Small intestine (tissue), 7 donors: ENCODE results near the gene DNAJB14. TPM values are rescaled to one million over a fixed set of nuclear protein-coding genes. Genes with fewer than 3 reads are reported as not detected.

Source experiments
- DNase-seq, 2 donors: peaks; one replicate each; pipeline versions ENCODE4 v3.0.0 to v3.0.0-alpha.2; 2013
- FAIRE-seq: peaks from 2 replicates; lab custom pipeline; 2012; peaks lifted over from hg19 to GRCh38; lab: Jason Lieb, UNC
- H3K27ac ChIP-seq, 3 donors: one replicate each; pipeline ENCODE4 v1.5.1; 2013; ENCODE audit warnings: low read length in 2 of 3, mild to moderate bottlenecking in 2 of 3, control low read depth in 1 of 3, inconsistent platforms in 1 of 3, low read depth in 1 of 3, moderate library complexity in 1 of 3
- H3K27me3 ChIP-seq, 3 donors: one replicate each; pipeline ENCODE4 v1.6.1; 2013; ENCODE audit warnings: low read length in 3 of 3, inconsistent platforms in 1 of 3; ENCODE audit not compliant: control insufficient read depth in 3 of 3, insufficient read depth in 3 of 3
- H3K36me3 ChIP-seq, 3 donors: one replicate each; pipeline ENCODE4 v1.6.1; 2013; ENCODE audit warnings: low read length in 3 of 3, inconsistent platforms in 1 of 3, low read depth in 1 of 3, mild to moderate bottlenecking in 1 of 3, moderate library complexity in 1 of 3; ENCODE audit not compliant: control insufficient read depth in 3 of 3, insufficient read depth in 2 of 3
- H3K4me1 ChIP-seq, 3 donors: one replicate each; pipeline ENCODE4 v1.6.1; 2013; ENCODE audit warnings: low read length in 2 of 3, inconsistent platforms in 1 of 3, low read depth in 1 of 3, mild to moderate bottlenecking in 1 of 3, moderate library complexity in 1 of 3; ENCODE audit not compliant: control insufficient read depth in 3 of 3, insufficient read depth in 2 of 3
- H3K4me3 ChIP-seq, 3 donors: one replicate each; pipeline ENCODE4 v1.5.1; 2013; ENCODE audit warnings: low read length in 3 of 3, control low read depth in 1 of 3, inconsistent platforms in 1 of 3, low read depth in 1 of 3, mild to moderate bottlenecking in 1 of 3, moderate library complexity in 1 of 3
- H3K9me3 ChIP-seq, 2 donors: one replicate each; pipeline ENCODE4 v1.6.1; 2013; ENCODE audit warnings: low read depth in 1 of 2, low read length in 1 of 2; ENCODE audit not compliant: control insufficient read depth in 2 of 2, insufficient read depth in 1 of 2
- WGBS, 3 donors: extraction: QIAGEN DNeasy Blood & Tissue Kit; methylation state at CpG; one replicate each; pipeline ENCODE4 v1.1.7; 2013; 5-methylcytosine and 5-hydroxymethylcytosine counted together
- polyA plus RNA-seq, 4 donors: library from polyadenylated mRNA; stranded (reverse) in 3 of 4; unstranded in 1 of 4; fragments of 200-250 nt in 3 of 4; fragments of 120-200 nt in 1 of 4; gene quantifications; one replicate each; pipeline versions ENCODE4 v1.2.1 to v1.2.3, GENCODE V29; 2013
- donor health status: healthy with polysubstance abuse.
- donor health status: control.
- donor health status: control.
- donor health status: Bipolar disorder and iron deficiency.
- donor health status: healthy.

The DNAJB14 gene
- polyA plus RNA-seq, 4 donors = 8.6 to 31.9 (median 9.9) TPM

DNA sequence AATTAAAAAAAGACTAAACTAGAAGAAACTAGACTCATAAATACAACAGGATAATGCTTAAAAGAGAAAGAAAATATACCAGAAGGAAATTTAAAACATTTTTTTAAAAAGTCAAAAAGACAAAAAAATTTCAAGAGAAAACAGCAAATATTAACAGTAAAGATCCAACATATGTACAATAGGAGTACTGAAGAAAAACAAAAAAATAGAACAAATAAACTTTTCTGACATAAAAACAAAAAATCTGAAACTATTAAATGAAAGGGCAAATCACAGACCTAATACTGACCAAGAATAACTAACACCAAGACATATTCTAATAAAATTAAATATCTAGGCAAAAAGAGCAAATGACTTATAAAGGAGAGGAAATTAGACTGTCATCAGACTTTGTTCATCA is 11.5 kb downstream of the DNAJB14 start:
- Histone ChIP-seq H3K4me3 (no peak overlapping the region), H3K4me1 (no peaks in the 10 kb centered on the region), H3K9me3 (peaks cover 0 to 20% of the 10 kb centered on the region in 2 donors), H3K36me3 (peaks cover 0 to 10% (median 4%) of the 10 kb centered on the region in 3 donors), H3K27me3 (no peaks in the 10 kb centered on the region), H3K27ac (no peak overlapping the region)
- DNase-seq (no peak), FAIRE-seq (peak; percentile 94)

DNA sequence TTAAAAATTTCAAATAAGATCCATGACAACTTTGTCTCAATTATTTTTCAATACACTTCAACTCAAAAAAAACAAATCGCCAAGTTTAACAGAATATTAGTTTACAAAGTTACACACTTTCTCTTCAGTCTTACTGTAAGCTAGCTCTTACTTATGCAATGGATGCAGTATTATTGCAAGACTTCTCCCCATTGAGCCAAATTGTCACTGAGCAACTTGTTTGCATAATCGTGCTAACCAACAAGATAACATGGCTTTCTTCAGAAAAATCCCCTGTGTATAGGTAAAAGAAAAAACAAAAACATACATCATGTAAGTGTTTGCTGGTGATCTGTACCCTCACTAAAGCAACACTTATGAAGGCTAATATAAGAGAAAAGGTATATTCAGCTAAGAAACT is 18.9 kb downstream of the DNAJB14 start:
- Histone ChIP-seq H3K4me1 (no peaks in the 10 kb centered on the region), H3K36me3 (peaks cover 0 to 8% (median 2%) of the 10 kb centered on the region in 3 donors), H3K27me3 (no peaks in the 10 kb centered on the region), H3K27ac (no peak overlapping the region), H3K9me3 (no peaks in the 10 kb centered on the region), H3K4me3 (no peak overlapping the region)
- FAIRE-seq (no peak), DNase-seq (no peak)
- 82 to 93% (median 92%) methylated on average over 2 of the region's 2 CpGs for WGBS, 3 donors

DNA sequence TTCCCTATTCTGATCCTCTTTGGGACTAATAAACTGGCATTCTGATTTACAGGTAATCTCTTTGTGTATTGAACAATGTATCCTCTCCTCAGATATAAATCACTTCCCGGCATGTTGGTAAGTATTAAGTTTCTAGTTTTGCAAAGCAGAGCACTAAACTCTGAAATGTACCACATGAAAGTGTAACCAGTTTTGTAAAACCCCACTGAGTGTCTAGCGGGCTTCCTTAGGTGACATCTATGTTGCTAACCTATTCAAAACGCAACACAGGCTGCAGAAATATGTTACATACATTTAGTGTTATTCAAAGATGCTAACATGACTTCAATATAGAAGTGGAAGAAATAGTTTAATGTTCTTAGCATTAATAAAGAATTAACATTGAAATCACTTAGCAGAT is 25.2 kb downstream of the DNAJB14 start:
- no peak overlapping the region for H3K4me3 ChIP-seq
- DNase-seq (no peak), FAIRE-seq (no peak)
- 81 to 96% (median 84%) methylated on average over 3 of the region's 3 CpGs for WGBS, 3 donors
- H3K36me3 ChIP-seq = peaks cover 0 to 8% (median 2%) of the 10 kb centered on the region in 3 donors
- no peak overlapping the region for H3K27ac ChIP-seq
- peaks cover 0 to 4% (median 3%) of the 10 kb centered on the region in 3 donors for H3K4me1 ChIP-seq
- no peaks in the 10 kb centered on the region for H3K27me3 ChIP-seq
- H3K9me3 ChIP-seq = peaks cover 0 to 15% of the 10 kb centered on the region in 2 donors

DNA sequence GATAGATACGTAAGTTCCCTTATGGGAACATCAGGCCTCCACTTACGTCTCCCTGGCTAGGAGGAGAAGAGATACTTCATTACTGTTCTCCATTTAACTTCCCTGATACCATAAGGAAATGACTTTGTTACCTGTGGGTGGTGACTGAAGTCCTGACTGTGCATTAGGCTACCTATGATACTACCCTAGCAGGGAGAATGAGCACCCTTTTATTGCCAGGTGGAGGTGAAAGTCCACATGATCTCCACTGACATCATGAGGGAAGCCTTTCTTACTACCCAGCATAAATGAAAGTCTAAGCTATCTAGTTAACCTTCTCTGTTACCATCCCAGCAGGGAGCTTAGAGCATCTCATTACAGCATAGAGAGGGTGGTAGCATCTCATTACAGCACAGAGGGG is 27.8 kb downstream of the DNAJB14 start:
- peaks cover 0 to 7% (median 2%) of the 10 kb centered on the region in 3 donors for H3K36me3 ChIP-seq

DNA sequence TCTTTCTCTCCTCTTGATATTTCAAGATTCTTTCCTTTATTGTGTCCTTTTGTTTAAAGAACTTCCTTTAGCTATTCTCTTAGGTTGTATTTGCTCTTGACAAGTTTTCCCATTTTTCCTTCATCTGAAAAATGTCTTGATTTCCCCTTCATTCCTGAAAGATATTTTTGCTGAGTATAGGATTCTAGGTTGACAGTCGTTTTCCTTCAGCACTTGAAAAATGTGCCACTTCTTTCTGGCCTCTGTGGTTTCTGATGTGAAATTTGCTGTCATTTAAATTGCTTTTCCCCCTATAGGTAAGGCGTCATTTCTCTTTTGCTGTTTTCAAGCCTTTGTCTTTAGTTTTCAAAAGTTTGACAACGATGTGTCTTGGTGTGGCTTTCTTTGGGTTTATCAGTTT is 28.8 kb downstream of the DNAJB14 start:
- Histone ChIP-seq H3K4me3 (no peak overlapping the region), H3K9me3 (peaks cover 0 to 15% of the 10 kb centered on the region in 2 donors), H3K36me3 (peaks cover 0 to 6% (median 2%) of the 10 kb centered on the region in 3 donors), H3K4me1 (peaks cover 0 to 4% (median 3%) of the 10 kb centered on the region in 3 donors), H3K27me3 (no peaks in the 10 kb centered on the region), H3K27ac (peak overlapping the region in 1 of 3 donors; percentile 88)
- FAIRE-seq (no peak), DNase-seq (no peak)
- 96 to 99% (median 98%) methylated on average over 3 of the region's 3 CpGs for WGBS, 3 donors

More for the DNA sequence above, 27.8 kb downstream of the DNAJB14 start:
- Histone ChIP-seq H3K4me3 (no peak overlapping the region), H3K27me3 (no peaks in the 10 kb centered on the region), H3K27ac (peak overlapping the region; percentile 69 to 88 (median 80)), H3K9me3 (peaks cover 0 to 15% of the 10 kb centered on the region in 2 donors), H3K4me1 (peaks cover 0 to 4% (median 3%) of the 10 kb centered on the region in 3 donors)
- FAIRE-seq (no peak), DNase-seq (peak; percentile 92 to 97)
- 59 to 84% (median 67%) methylated on average over 2 of the region's 2 CpGs for WGBS, 3 donors

DNA sequence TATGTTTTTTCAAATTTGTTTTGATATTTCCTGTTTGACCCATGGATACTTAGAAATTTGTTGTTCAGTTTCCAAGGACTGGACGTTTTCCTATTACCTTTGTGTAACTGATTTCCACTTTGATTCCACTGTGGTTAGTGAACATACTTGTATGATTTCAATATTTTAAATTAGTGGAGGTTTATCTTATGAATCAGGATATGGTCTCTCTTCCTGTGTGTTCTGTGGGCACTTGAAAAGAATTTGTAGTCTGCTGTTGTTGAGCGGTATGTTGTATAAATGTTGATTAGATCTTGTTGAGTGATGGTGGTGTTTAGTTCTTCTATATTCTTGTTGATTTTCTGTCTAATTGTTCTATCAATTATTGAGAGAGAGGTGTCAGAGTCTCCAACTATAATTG is 31.0 kb downstream of the DNAJB14 start:
- FAIRE-seq (no peak), DNase-seq (no peak)
- 81 to 92% (median 83%) methylated on average over 2 of the region's 2 CpGs for WGBS, 3 donors

DNA sequence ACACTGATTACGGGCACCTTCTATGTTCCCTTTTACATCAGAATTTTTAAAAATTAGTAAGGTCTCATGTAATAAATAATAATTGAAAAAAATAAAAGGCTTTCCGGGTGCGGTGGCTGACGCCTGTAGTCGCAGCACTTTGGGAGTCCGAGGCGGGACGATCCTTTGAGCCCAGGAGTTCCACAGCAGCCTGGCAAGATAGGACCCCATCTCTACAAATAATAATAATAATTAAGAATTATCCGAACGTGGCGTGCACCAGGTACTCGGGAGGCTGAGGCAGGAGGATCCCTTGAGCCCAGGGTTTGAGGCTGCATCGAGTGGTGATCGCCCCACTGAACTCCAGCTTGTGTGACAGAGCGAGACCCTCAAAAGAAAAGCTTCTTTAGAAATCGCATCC is 51.4 kb downstream of the DNAJB14 start:
- Histone ChIP-seq H3K36me3 (no peaks in the 10 kb centered on the region), H3K27ac (peak overlapping the region; percentile 62 to 86 (median 63)), H3K9me3 (no peaks in the 10 kb centered on the region), H3K27me3 (no peaks in the 10 kb centered on the region), H3K4me3 (peak overlapping the region in 1 of 3 donors; percentile 98), H3K4me1 (peaks cover 3 to 9% (median 5%) of the 10 kb centered on the region in 3 donors)
- 95 to 97% (median 96%) methylated on average over 16 of the region's 16 CpGs for WGBS, 3 donors
- FAIRE-seq (no peak), DNase-seq (no peak)

More for the DNA sequence above, 31.0 kb downstream of the DNAJB14 start:
- H3K36me3 ChIP-seq = peaks cover 0 to 9% (median 0%) of the 10 kb centered on the region in 3 donors
- peaks cover 0 to 4% (median 3%) of the 10 kb centered on the region in 3 donors for H3K4me1 ChIP-seq
- H3K9me3 ChIP-seq = peaks cover 0 to 15% of the 10 kb centered on the region in 2 donors
- no peaks in the 10 kb centered on the region for H3K27me3 ChIP-seq
- no peak overlapping the region for H3K4me3 ChIP-seq
- H3K27ac ChIP-seq = no peak overlapping the region

DNA sequence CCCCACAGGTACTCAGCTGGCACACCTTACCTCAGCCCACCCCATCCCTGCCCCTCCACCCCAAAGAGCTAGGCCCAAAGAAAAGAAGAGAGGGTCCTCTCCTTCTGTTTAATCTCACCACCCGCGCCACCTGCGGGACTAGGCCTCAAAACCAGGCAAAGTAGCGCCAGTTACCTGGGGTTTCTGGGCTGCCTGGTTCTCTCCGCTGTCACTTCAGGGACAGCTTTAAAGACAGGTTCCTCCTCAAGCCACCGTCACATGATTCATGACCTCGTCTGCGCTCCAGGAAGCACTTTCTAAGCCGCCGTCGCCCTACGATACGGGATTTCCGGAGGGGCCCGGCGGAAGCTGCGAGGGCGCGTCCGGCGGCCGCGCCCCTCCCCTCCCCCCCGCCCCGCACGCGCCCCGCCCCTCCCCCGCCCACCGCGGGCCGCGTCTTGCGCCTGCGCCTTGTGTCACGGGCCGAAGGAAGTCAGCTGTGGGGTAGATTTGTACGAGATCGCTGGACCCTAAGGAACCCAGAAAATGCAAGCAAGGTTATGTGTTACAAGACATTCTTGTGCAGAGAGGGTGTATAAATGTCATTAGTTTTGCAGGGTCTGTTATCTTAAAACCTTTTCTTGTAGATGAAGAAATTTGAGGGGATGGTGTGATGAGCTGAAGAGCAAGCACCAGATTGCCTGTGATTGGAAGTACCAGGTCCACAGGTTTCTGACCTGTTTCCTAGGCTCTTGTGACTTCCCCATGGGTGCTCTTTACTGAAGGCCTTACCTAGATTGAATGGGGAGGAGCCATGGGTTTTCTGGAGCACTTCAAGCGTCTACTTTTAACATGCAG is 52.0 kb downstream of the DNAJB14 start, which contains the start of gene LAMTOR3:
LAMTOR3 (minus strand) TSS at position 267 of the 837 bp plus-strand sequence. CDS start 464 bp downstream, outside the sequence.
- Histone ChIP-seq H3K36me3 (peaks cover 0 to 1% (median 0%) of the 10 kb centered on the region in 3 donors), H3K27me3 (no peaks in the 10 kb centered on the region), H3K4me1 (peaks cover 3 to 9% (median 5%) of the 10 kb centered on the region in 3 donors), H3K4me3 (peak within 1 kb of the TSS; percentile 73 to 98 (median 75)), H3K27ac (peak within 1 kb of the TSS; percentile 74 to 94 (median 93)), H3K9me3 (no peaks in the 10 kb centered on the region)
- WGBS, 3 donors = 3% methylated on average over 31 to 40 of the region's 40 CpGs
- FAIRE-seq (no peak), DNase-seq (peak; percentile 96)
